ENCODE results near the gene NMT1. TPM values are rescaled to one million over a fixed set of nuclear protein-coding genes. Genes with fewer than 3 reads are reported as not detected.

The NMT1 gene
- total and polyA plus RNA-seq, 9 donors = 34.0 to 49.1 (median 37.9) TPM

- Histone ChIP-seq H3K27ac (ENCODE audit: low read length) (no peak overlapping the region), H3K9me3 (replicated peaks; ENCODE audit: control insufficient read depth, low read depth, low read length) (no peaks in the 10 kb centered on the region), H3K36me3 (ENCODE audit: control insufficient read depth, insufficient read depth, low read length) (peaks cover 90% of the 10 kb centered on the region), H3K4me1 (ENCODE audit: control insufficient read depth, insufficient read depth, low read length) (no peaks in the 10 kb centered on the region), H3K27me3 (ENCODE audit: control insufficient read depth, insufficient read depth, low read length) (no peaks in the 10 kb centered on the region), H3K4me3 (ENCODE audit: low read length) (no peak overlapping the region)
- DNase-seq = no peak
- WGBS (ENCODE audit: insufficient coverage) = 77% methylated on average over 4 of the region's 6 CpGs
Observed at GRCh38 chr17:45092911-45093430, 31.9 kb downstream of the NMT1 start.

- Histone ChIP-seq H3K4me1 (ENCODE audit: control insufficient read depth, insufficient read depth, low read length) (no peaks in the 10 kb centered on the region), H3K27ac (ENCODE audit: low read length) (no peak overlapping the region), H3K27me3 (ENCODE audit: control insufficient read depth, insufficient read depth, low read length) (no peaks in the 10 kb centered on the region), H3K36me3 (ENCODE audit: control insufficient read depth, insufficient read depth, low read length) (peaks cover 90% of the 10 kb centered on the region), H3K4me3 (ENCODE audit: low read length) (no peak overlapping the region), H3K9me3 (replicated peaks; ENCODE audit: control insufficient read depth, low read depth, low read length) (no peaks in the 10 kb centered on the region)
- WGBS (ENCODE audit: insufficient coverage) = 84% methylated on average over 9 of the region's 13 CpGs
- no peak for DNase-seq
Observed at GRCh38 chr17:45093444-45094110, 32.5 kb downstream of the NMT1 start.

- WGBS (ENCODE audit: insufficient coverage) = 88% methylated on average over 1 of the region's 3 CpGs
- Histone ChIP-seq H3K9me3 (replicated peaks; ENCODE audit: control insufficient read depth, low read depth, low read length) (no peaks in the 10 kb centered on the region), H3K4me3 (ENCODE audit: low read length) (no peak overlapping the region), H3K4me1 (ENCODE audit: control insufficient read depth, insufficient read depth, low read length) (peaks cover 2% of the 10 kb centered on the region), H3K27me3 (ENCODE audit: control insufficient read depth, insufficient read depth, low read length) (no peaks in the 10 kb centered on the region), H3K36me3 (ENCODE audit: control insufficient read depth, insufficient read depth, low read length) (peaks cover 88% of the 10 kb centered on the region), H3K27ac (ENCODE audit: low read length) (no peak overlapping the region)
- no peak for DNase-seq
Observed at GRCh38 chr17:45096141-45096540, 35.0 kb downstream of the NMT1 start.

DNA sequence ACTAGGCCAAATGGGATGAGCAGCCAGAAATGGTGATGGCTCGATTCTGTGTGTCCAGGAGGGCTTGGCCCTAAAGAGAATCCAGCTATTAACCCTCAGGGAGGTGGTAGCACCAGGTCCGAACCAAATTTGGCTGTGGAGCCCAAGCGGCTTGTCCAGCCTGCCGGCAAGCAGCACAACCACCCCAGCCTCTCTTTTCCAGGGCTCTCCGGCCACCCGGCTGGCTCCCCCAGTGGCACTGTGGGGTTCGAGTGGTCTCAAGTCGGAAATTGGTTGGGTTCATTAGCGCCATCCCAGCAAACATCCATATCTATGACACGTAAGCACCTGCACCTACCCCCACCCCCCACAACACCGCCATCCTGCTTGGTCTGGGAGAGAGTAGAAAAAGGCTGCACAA, 35.8 kb downstream of the NMT1 start:
- DNase-seq = no peak
- H3K4me3 ChIP-seq (ENCODE audit: low read length) = no peak overlapping the region
- 95% methylated on average over 4 of the region's 11 CpGs for whole genome bisulfite sequencing (ENCODE audit: insufficient coverage)
- no peaks in the 10 kb centered on the region for H3K27me3 ChIP-seq (ENCODE audit: control insufficient read depth, insufficient read depth, low read length)
- H3K27ac ChIP-seq (ENCODE audit: low read length) = no peak overlapping the region
- H3K36me3 ChIP-seq (ENCODE audit: control insufficient read depth, insufficient read depth, low read length) = peaks cover 85% of the 10 kb centered on the region
- H3K4me1 ChIP-seq (ENCODE audit: control insufficient read depth, insufficient read depth, low read length) = peaks cover 3% of the 10 kb centered on the region
- H3K9me3 ChIP-seq (replicated peaks; ENCODE audit: control insufficient read depth, low read depth, low read length) = no peaks in the 10 kb centered on the region

DNA sequence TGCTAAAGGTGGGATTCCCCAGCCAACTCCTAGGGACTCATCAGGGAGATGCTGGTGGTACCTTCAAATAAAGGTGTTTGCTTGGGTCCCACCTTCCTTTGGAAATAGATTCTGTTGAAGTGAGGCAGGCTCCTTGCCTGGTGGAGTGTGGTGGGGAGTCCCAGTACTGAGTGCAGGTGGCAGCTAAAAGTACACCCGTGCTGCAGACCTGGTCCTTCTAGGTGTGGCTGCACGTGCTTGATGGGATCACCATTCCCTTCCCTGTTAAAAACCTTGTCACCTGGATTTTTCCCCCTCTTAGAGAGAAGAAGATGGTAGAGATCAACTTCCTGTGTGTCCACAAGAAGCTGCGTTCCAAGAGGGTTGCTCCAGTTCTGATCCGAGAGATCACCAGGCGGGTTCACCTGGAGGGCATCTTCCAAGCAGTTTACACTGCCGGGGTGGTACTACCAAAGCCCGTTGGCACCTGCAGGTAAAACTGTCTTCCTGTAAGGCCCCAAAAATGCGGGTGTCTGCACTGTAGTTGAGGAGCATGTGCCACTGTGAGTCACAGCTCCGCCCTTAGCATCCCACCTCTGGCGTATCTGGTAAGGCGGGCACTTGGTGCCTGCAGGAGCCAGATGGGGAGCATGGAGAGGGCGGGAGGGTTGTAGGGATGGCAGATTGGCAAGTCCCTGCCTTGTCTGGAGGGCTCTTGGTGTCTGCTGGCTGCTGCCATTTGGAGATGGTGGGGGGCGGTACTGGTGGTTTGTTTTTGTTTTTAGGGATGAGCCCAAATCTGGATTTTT, 37.2 kb downstream of the NMT1 start:
- Histone ChIP-seq H3K4me1 (ENCODE audit: control insufficient read depth, insufficient read depth, low read length) (peaks cover 5% of the 10 kb centered on the region), H3K4me3 (ENCODE audit: low read length) (no peak overlapping the region), H3K27ac (ENCODE audit: low read length) (no peak overlapping the region), H3K36me3 (ENCODE audit: control insufficient read depth, insufficient read depth, low read length) (peaks cover 88% of the 10 kb centered on the region), H3K27me3 (ENCODE audit: control insufficient read depth, insufficient read depth, low read length) (no peaks in the 10 kb centered on the region), H3K9me3 (replicated peaks; ENCODE audit: control insufficient read depth, low read depth, low read length) (no peaks in the 10 kb centered on the region)
- 97% methylated on average over 7 of the region's 13 CpGs for WGBS (ENCODE audit: insufficient coverage)
- DNase-seq = no peak

GRCh38 chr17:45098869-45099616, 37.9 kb downstream of the NMT1 start:
- peaks cover 5% of the 10 kb centered on the region for H3K4me1 ChIP-seq (ENCODE audit: control insufficient read depth, insufficient read depth, low read length)
- H3K27ac ChIP-seq (ENCODE audit: low read length) = no peak overlapping the region

GRCh38 chr17:45101546-45101882, 40.4 kb downstream of the NMT1 start:
- Histone ChIP-seq H3K9me3 (replicated peaks; ENCODE audit: control insufficient read depth, low read depth, low read length) (no peaks in the 10 kb centered on the region), H3K27me3 (ENCODE audit: control insufficient read depth, insufficient read depth, low read length) (no peaks in the 10 kb centered on the region), H3K4me3 (ENCODE audit: low read length) (no peak overlapping the region), H3K36me3 (ENCODE audit: control insufficient read depth, insufficient read depth, low read length) (peaks cover 87% of the 10 kb centered on the region), H3K4me1 (ENCODE audit: control insufficient read depth, insufficient read depth, low read length) (peaks cover 11% of the 10 kb centered on the region), H3K27ac (ENCODE audit: low read length) (no peak overlapping the region)
- WGBS (ENCODE audit: insufficient coverage) = 75% methylated on average over 6 of the region's 9 CpGs
- no peak for DNase-seq

More at GRCh38 chr17:45098869-45099616, 37.9 kb downstream of the NMT1 start:
- 31% methylated on average over 8 of the region's 9 CpGs for WGBS (ENCODE audit: insufficient coverage)
- Histone ChIP-seq H3K4me3 (ENCODE audit: low read length) (no peak overlapping the region), H3K36me3 (ENCODE audit: control insufficient read depth, insufficient read depth, low read length) (peaks cover 88% of the 10 kb centered on the region), H3K9me3 (replicated peaks; ENCODE audit: control insufficient read depth, low read depth, low read length) (no peaks in the 10 kb centered on the region), H3K27me3 (ENCODE audit: control insufficient read depth, insufficient read depth, low read length) (no peaks in the 10 kb centered on the region)
- peak; percentile 87 for DNase-seq

- H3K36me3 ChIP-seq (ENCODE audit: control insufficient read depth, insufficient read depth, low read length) = peaks cover 88% of the 10 kb centered on the region
Observed at GRCh38 chr17:45101883-45102811, 41.0 kb downstream of the NMT1 start.

GRCh38 chr17:45102856-45103255, 41.7 kb downstream of the NMT1 start:
- Histone ChIP-seq H3K4me3 (ENCODE audit: low read length) (no peak overlapping the region), H3K4me1 (ENCODE audit: control insufficient read depth, insufficient read depth, low read length) (peaks cover 25% of the 10 kb centered on the region), H3K36me3 (ENCODE audit: control insufficient read depth, insufficient read depth, low read length) (peaks cover 88% of the 10 kb centered on the region), H3K27ac (ENCODE audit: low read length) (no peak overlapping the region), H3K27me3 (ENCODE audit: control insufficient read depth, insufficient read depth, low read length) (no peaks in the 10 kb centered on the region), H3K9me3 (replicated peaks; ENCODE audit: control insufficient read depth, low read depth, low read length) (no peaks in the 10 kb centered on the region)
- 100% methylated on average over 1 of the region's 9 CpGs for WGBS (ENCODE audit: insufficient coverage)
- DNase-seq = no peak

More at GRCh38 chr17:45101883-45102811, 41.0 kb downstream of the NMT1 start:
- Histone ChIP-seq H3K27me3 (ENCODE audit: control insufficient read depth, insufficient read depth, low read length) (no peaks in the 10 kb centered on the region), H3K9me3 (replicated peaks; ENCODE audit: control insufficient read depth, low read depth, low read length) (no peaks in the 10 kb centered on the region), H3K4me3 (ENCODE audit: low read length) (no peak overlapping the region), H3K4me1 (ENCODE audit: control insufficient read depth, insufficient read depth, low read length) (peaks cover 18% of the 10 kb centered on the region), H3K27ac (ENCODE audit: low read length) (no peak overlapping the region)
- WGBS (ENCODE audit: insufficient coverage) = 71% methylated on average over 10 of the region's 12 CpGs
- DNase-seq = no peak
